Activated CD4-positive, alpha-beta T cell treated with anti-CD3 and anti-CD28 coated beads, Interleukin-2, amount 10 ng/mL, durations not matched to agents 7 days and 5 days (primary cell): ENCODE measurements around the gene ZC2HC1B. TPM values are rescaled to one million over a fixed set of nuclear protein-coding genes. Genes with fewer than 3 reads are reported as not detected.

Experiments used
- CTCF ChIA-PET: fragments of 350-600 bp; sonication (Branson Sonifier 250); formaldehyde crosslinking; loops from one replicate; lab custom pipeline; 2021; ENCODE audit warnings: antibody characterized with exemption; lab: Charles Lee
- POLR2A ChIA-PET: fragments of 350-600 bp; sonication (Branson Sonifier 250); formaldehyde crosslinking; loops from one replicate; lab custom pipeline; 2021; ENCODE audit warnings: antibody characterized with exemption; lab: Charles Lee
- DNase-seq: peaks from one replicate; pipeline ENCODE4 v3.0.0-alpha.2; 2020
- H3K27ac Mint-ChIP-seq: one replicate; pipeline ENCODE4 v1.8.0; 2021; ENCODE audit warnings: mild to moderate bottlenecking, moderate library complexity, mixed read lengths
- H3K27me3 Mint-ChIP-seq: one replicate; pipeline ENCODE4 v1.8.0; 2021; ENCODE audit warnings: mixed read lengths
- H3K36me3 Mint-ChIP-seq: one replicate; pipeline ENCODE4 v1.8.0; 2021; ENCODE audit warnings: low read depth, mixed read lengths
- H3K4me1 Mint-ChIP-seq: one replicate; pipeline ENCODE4 v1.8.0; 2021; ENCODE audit warnings: mixed read lengths
- H3K4me3 Mint-ChIP-seq: one replicate; pipeline ENCODE4 v1.8.0; 2021; ENCODE audit warnings: mild to moderate bottlenecking, moderate library complexity, mixed read lengths
- H3K9me3 Mint-ChIP-seq: one replicate; pipeline ENCODE4 v1.8.0; 2021; ENCODE audit warnings: mixed read lengths
- total RNA-seq, 2 experiments: library from RNA; stranded (reverse); gene quantifications; one replicate each; pipeline ENCODE4 v1.2.3, GENCODE V29; 2021

ZC2HC1B gene, protein sequence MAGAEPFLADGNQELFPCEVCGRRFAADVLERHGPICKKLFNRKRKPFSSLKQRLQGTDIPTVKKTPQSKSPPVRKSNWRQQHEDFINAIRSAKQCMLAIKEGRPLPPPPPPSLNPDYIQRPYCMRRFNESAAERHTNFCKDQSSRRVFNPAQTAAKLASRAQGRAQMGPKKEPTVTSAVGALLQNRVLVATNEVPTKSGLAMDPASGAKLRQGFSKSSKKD
- not detected for total RNA-seq

GRCh38 chr6:143864234-143864633 lies at the start of gene ZC2HC1B:
ZC2HC1B (plus strand) TSS chr6:143864474; CDS start chr6:143864540, 66 bp downstream.
- ChIA-PET POLR2A (no interaction called here), CTCF (interaction anchor here (1.3 to 1.7 kb wide), 2 partner anchors 21 kb away, joined by 6 read pairs; partner anchors contain the start of gene LTV1)
- DNase-seq, result no peak
- Mint-ChIP-seq H3K27ac (no peak within 1 kb of the TSS), H3K9me3 (peaks cover 8% of the 10 kb centered on the region), H3K4me3 (no peak within 1 kb of the TSS), H3K36me3 (peaks cover 55% of the 10 kb centered on the region), H3K4me1 (no peaks in the 10 kb centered on the region), H3K27me3 (no peaks in the 10 kb centered on the region)

DNA sequence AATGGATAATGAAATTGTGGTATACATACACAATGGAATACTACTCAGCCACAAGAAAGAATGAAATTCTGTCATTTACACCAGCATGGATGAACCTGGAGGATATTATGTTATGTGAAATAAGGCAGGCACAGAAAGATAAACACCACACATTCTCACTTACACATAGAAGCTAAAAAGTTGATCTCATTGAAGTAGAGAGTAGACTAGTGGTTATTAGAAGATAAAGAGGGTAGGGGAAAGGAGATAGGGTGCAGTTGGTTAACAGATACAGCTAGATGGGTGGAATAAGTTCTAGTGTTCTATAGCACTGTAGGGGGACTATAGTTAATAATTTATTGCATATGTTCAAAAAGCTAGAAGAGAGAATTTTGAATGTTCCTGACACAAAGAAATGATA lies 46.7 kb upstream of the ZC2HC1B start:
- no peaks in the 10 kb centered on the region for H3K9me3 Mint-ChIP-seq
- H3K4me3 Mint-ChIP-seq, result no peak overlapping the region
- H3K4me1 Mint-ChIP-seq, result no peaks in the 10 kb centered on the region
- peaks cover 4% of the 10 kb centered on the region for H3K36me3 Mint-ChIP-seq
- CTCF ChIA-PET, result interaction anchor here (0.7 to 1.3 kb wide), 2 partner anchors 11 to 76 kb away, joined by 3 to 4 read pairs; no protein-coding TSS in a partner anchor
- DNase-seq, result no peak
- POLR2A ChIA-PET, result no interaction called here
- no peaks in the 10 kb centered on the region for H3K27me3 Mint-ChIP-seq
- no peak overlapping the region for H3K27ac Mint-ChIP-seq

- Mint-ChIP-seq H3K4me1 (no peaks in the 10 kb centered on the region), H3K27ac (no peak overlapping the region), H3K9me3 (no peaks in the 10 kb centered on the region), H3K36me3 (peaks cover 5% of the 10 kb centered on the region), H3K4me3 (no peak overlapping the region), H3K27me3 (no peaks in the 10 kb centered on the region)
- ChIA-PET CTCF (no interaction called here), POLR2A (no interaction called here)
- DNase-seq, result no peak
These were observed 42.9 kb upstream of the ZC2HC1B start for GRCh38 chr6:143821359-143821758.

- Mint-ChIP-seq H3K9me3 (no peaks in the 10 kb centered on the region), H3K4me1 (no peaks in the 10 kb centered on the region), H3K36me3 (peaks cover 2% of the 10 kb centered on the region), H3K27ac (no peak overlapping the region), H3K4me3 (no peak overlapping the region), H3K27me3 (no peaks in the 10 kb centered on the region)
- DNase-seq, result no peak
- CTCF ChIA-PET, result interaction anchor here (2.8 kb wide), 1 partner anchor 15 kb away, joined by 8 read pairs; no protein-coding TSS in a partner anchor
- POLR2A ChIA-PET, result no interaction called here
These were observed 41.7 kb upstream of the ZC2HC1B start for GRCh38 chr6:143822584-143823024.

GRCh38 chr6:143823548-143823947 lies 40.7 kb upstream of the ZC2HC1B start:
- CTCF ChIA-PET, result interaction anchor here (0.6 to 2.8 kb wide), 2 partner anchors 15 to 163 kb away, joined by 5 to 8 read pairs; no protein-coding TSS in a partner anchor
- no peaks in the 10 kb centered on the region for H3K4me1 Mint-ChIP-seq
- no peak for DNase-seq
- H3K9me3 Mint-ChIP-seq, result no peaks in the 10 kb centered on the region
- H3K27ac Mint-ChIP-seq, result no peak overlapping the region
- H3K27me3 Mint-ChIP-seq, result no peaks in the 10 kb centered on the region
- POLR2A ChIA-PET, result no interaction called here
- peaks cover 2% of the 10 kb centered on the region for H3K36me3 Mint-ChIP-seq
- H3K4me3 Mint-ChIP-seq, result no peak overlapping the region

- no peaks in the 10 kb centered on the region for H3K27me3 Mint-ChIP-seq
- H3K9me3 Mint-ChIP-seq, result no peaks in the 10 kb centered on the region
- no peak for DNase-seq
- H3K4me3 Mint-ChIP-seq, result no peak overlapping the region
- peaks cover 4% of the 10 kb centered on the region for H3K36me3 Mint-ChIP-seq
- H3K4me1 Mint-ChIP-seq, result no peaks in the 10 kb centered on the region
- no peak overlapping the region for H3K27ac Mint-ChIP-seq
- CTCF ChIA-PET, result interaction anchor here (1.1 kb wide), 1 partner anchor 12 kb away, joined by 3 read pairs; no protein-coding TSS in a partner anchor
- POLR2A ChIA-PET, result no interaction called here
These were observed 35.7 kb upstream of the ZC2HC1B start for GRCh38 chr6:143828572-143828971.

GRCh38 chr6:143836150-143836549 lies 28.1 kb upstream of the ZC2HC1B start:
- Mint-ChIP-seq H3K9me3 (no peaks in the 10 kb centered on the region), H3K36me3 (peaks cover 2% of the 10 kb centered on the region), H3K27me3 (no peaks in the 10 kb centered on the region), H3K27ac (no peak overlapping the region), H3K4me3 (no peak overlapping the region), H3K4me1 (no peaks in the 10 kb centered on the region)
- DNase-seq, result no peak
- CTCF ChIA-PET, result no interaction called here
- POLR2A ChIA-PET, result no interaction called here

- no peaks in the 10 kb centered on the region for H3K9me3 Mint-ChIP-seq
- CTCF ChIA-PET, result interaction anchor here (1.0 kb wide), 1 partner anchor 14 kb away, joined by 3 read pairs; no protein-coding TSS in a partner anchor
- POLR2A ChIA-PET, result no interaction called here
- no peaks in the 10 kb centered on the region for H3K36me3 Mint-ChIP-seq
- H3K4me1 Mint-ChIP-seq, result peaks cover 5% of the 10 kb centered on the region
- DNase-seq, result no peak
- no peak overlapping the region for H3K4me3 Mint-ChIP-seq
- no peak overlapping the region for H3K27ac Mint-ChIP-seq
- H3K27me3 Mint-ChIP-seq, result no peaks in the 10 kb centered on the region
These were observed 25.9 kb upstream of the ZC2HC1B start for GRCh38 chr6:143838395-143838794.

DNA sequence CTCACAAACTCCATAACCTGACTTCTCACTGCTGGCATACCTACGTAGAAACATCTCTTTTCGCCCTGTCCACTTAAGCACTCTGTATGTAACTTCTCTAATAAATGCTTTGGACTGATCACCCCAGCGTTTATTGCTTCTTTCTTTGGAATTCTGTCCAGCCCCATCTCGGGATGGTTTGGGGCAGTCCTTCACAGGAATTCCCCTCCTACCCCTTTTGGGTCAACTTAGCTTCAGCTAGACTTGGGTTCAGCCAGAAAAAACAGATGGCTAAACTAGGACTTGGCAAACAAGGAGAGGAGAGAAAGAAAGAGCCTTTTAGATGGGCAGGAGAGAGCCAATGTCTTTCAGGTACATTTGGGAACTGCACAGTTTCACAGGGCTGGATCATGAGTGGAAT lies 25.1 kb upstream of the ZC2HC1B start:
- Mint-ChIP-seq H3K4me1 (peaks cover 11% of the 10 kb centered on the region), H3K27me3 (no peaks in the 10 kb centered on the region), H3K9me3 (no peaks in the 10 kb centered on the region), H3K27ac (no peak overlapping the region), H3K4me3 (no peak overlapping the region), H3K36me3 (peaks cover 2% of the 10 kb centered on the region)
- DNase-seq, result no peak
- ChIA-PET CTCF (no interaction called here), POLR2A (no interaction called here)

DNA sequence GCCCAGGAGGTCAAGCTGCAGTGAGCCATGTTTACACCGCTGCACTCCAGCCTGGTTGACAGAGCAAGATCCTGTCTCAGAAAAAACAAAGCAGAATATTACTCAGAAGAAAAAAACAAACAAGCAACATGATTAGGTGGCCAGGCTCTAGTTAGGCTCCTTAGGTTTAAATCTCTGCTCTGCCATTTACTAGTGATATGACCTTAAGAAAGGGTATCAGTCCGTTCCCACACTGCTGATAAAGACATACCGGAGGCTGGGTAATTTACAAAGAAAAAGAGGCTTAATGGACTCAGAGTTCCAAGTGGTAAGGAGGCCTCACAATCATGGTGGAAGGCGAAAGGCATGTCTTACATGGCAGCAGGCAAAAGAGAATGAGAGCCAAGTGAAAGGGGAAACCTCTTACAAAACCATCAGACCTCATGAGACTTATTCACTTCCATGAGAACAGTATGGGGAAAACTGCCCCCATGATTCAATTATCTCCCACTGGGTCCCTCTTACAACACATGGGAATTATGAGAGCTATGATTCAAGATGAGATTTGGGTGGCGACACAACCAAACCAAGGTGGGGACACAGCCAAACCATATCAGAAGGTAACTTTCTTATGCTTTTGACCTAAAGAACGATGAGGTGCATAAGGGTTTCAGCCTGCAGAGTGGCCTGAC lies 23.5 kb upstream of the ZC2HC1B start:
- Mint-ChIP-seq H3K36me3 (peaks cover 11% of the 10 kb centered on the region), H3K9me3 (no peaks in the 10 kb centered on the region), H3K27me3 (no peaks in the 10 kb centered on the region), H3K27ac (no peak overlapping the region), H3K4me3 (no peak overlapping the region), H3K4me1 (peaks cover 16% of the 10 kb centered on the region)
- POLR2A ChIA-PET, result no interaction called here
- no peak for DNase-seq
- CTCF ChIA-PET, result interaction anchor here (0.9 kb wide), 1 partner anchor 27 kb away, joined by 3 read pairs; no protein-coding TSS in a partner anchor

DNA sequence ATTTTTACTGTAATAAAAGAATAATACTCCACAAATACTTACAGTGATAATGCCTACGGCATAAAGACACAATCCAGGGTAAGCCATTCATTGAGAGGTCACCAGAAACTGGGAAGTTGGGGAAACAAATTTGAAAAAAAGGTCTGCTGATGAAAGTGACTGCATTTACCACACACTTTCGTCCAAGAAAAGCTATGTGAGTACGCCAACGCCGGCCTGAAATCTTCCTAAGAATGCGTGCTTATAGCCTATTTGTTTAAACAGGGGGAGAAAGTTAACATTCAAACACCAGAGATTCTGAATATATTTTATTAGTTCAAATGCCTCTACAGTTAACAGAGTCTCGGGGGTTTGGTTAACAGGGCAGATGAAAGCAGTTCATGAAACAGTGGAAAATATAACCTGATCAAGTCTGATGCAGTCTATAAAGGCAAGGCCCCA lies 21.8 kb upstream of the ZC2HC1B start:
- H3K36me3 Mint-ChIP-seq, result peaks cover 26% of the 10 kb centered on the region
- H3K9me3 Mint-ChIP-seq, result no peaks in the 10 kb centered on the region
- H3K27me3 Mint-ChIP-seq, result no peaks in the 10 kb centered on the region
- DNase-seq, result no peak
- H3K4me1 Mint-ChIP-seq, result peaks cover 20% of the 10 kb centered on the region
- peak overlapping the region; percentile 94 for H3K4me3 Mint-ChIP-seq
- POLR2A ChIA-PET, result interaction anchor here (1.0 to 1.8 kb wide), 2 partner anchors 30 to 305 kb away, joined by 3 to 5 read pairs; no protein-coding TSS in a partner anchor
- CTCF ChIA-PET, result interaction anchor here (0.8 to 1.9 kb wide), 6 partner anchors 16 to 331 kb away, joined by 3 to 6 read pairs (median 4); partner anchors contain the start of genes FUCA2 and ZC2HC1B
- H3K27ac Mint-ChIP-seq, result peak overlapping the region; percentile 96

- Mint-ChIP-seq H3K27ac (peak within 1 kb of the TSS; percentile 96), H3K36me3 (peaks cover 31% of the 10 kb centered on the region), H3K9me3 (no peaks in the 10 kb centered on the region), H3K4me3 (peak within 1 kb of the TSS; percentile 94), H3K4me1 (peaks cover 20% of the 10 kb centered on the region), H3K27me3 (no peaks in the 10 kb centered on the region)
- CTCF ChIA-PET, result interaction anchor here (0.8 to 1.9 kb wide), 9 partner anchors 17 to 332 kb away, joined by 3 to 7 read pairs (median 4); partner anchors contain the start of genes FUCA2 and ZC2HC1B
- DNase-seq, result peak; percentile 95
- POLR2A ChIA-PET, result interaction anchor here (1.0 to 1.8 kb wide), 2 partner anchors 30 to 305 kb away, joined by 3 to 5 read pairs; no protein-coding TSS in a partner anchor
These were observed 21.2 kb upstream of the ZC2HC1B start, which contains the start of gene LTV1 for GRCh38 chr6:143842902-143843676. LTV1 (plus strand) TSS chr6:143843338; CDS start chr6:143843478, 140 bp downstream.
